Testis (tissue), 2 donors: ENCODE data around the gene TSHZ1.

Experiments used
- CTCF ChIP-seq, 3 experiments: fragments of 450-650 bp in 2 of 3; fragments of 200-600 bp in 1 of 3; sonication (generic) in 1 of 3; IDR thresholded peaks; one replicate each; pipeline ENCODE4 v1.5.1; 2016 to 2019; ENCODE audit warnings: antibody characterized with exemption in 3 of 3, mild to moderate bottlenecking in 2 of 3, moderate library complexity in 1 of 3
- POLR2A ChIP-seq: fragments of 450-650 bp; IDR thresholded peaks from one replicate; pipeline ENCODE4 v1.6.1; 2017; ENCODE audit warnings: antibody characterized with exemption, mild to moderate bottlenecking, moderate library complexity

GRCh38 chr18:75198036-75198435, 12.6 kb upstream of the TSHZ1 start:
- no peak for TF ChIP-seq POLR2A
- no peak for TF ChIP-seq CTCF (IDR thresholded peaks at IDR 0.05)
